BE2C (cell line): Measurements from ENCODE around the gene KIRREL3.

Experiments used
- DNase-seq: peaks from one replicate; pipeline ENCODE4 v3.0.0-alpha.2; 2020
- H3K27me3 ChIP-seq: fragments of 250-450 bp; sonication (Bioruptor Pico); 2 replicates; pipeline ENCODE4 v1.5.1; 2020; ENCODE audit warnings: mild to moderate bottlenecking
- H3K36me3 ChIP-seq: fragments of 250-450 bp; sonication (Bioruptor Pico); 2 replicates; pipeline ENCODE4 v1.5.1; 2020; ENCODE audit warnings: mild to moderate bottlenecking
- H3K4me1 ChIP-seq: fragments of 250-450 bp; sonication (Bioruptor Pico); 2 replicates; pipeline ENCODE4 v1.5.1; 2020
- H3K4me3 ChIP-seq: 2 replicates; pipeline ENCODE4 v1.5.1; 2011; ENCODE audit warnings: low read depth, low read length
- H3K9me3 ChIP-seq: fragments of 250-450 bp; sonication (Bioruptor Pico); 2 replicates; pipeline ENCODE4 v1.5.1; 2020
- CTCF ChIP-seq: IDR thresholded peaks from 2 replicates; pipeline ENCODE4 v1.5.1; 2012; ENCODE audit warnings: mild to moderate bottlenecking, low read depth, low read length

KIRREL3 gene

DNA sequence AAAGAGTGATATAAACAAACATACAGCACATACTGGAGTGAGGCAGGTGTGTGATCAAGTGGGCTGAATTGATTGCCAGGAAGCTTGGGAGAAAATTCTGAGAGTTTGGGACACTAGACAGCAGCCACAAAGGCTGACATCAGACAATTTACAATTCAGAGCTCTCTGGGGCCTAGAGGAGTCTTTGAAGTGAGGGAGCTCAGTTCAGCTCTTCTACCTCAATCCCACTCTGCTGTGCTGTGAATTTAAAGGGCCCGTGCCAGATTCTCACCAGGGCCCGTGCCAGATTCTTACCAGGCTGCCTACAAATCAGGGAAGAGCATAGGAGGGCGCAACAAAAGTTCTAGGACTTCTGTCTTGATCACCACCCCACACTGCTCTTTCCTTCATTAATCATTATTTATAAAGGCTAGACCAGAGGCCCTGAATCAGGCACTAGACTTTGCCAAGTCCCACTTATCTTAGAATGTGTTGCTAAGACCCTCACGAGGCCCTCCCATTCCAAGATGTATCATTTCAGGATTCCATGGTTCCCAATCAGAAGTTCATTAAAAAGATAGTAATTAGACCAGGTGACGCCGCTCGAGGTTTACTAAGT is 112.4 kb downstream of the KIRREL3 start:
- no peak for TF ChIP-seq CTCF
- Histone ChIP-seq H3K9me3 (no peaks in the 10 kb centered on the region), H3K36me3 (no peaks in the 10 kb centered on the region), H3K4me1 (no peaks in the 10 kb centered on the region), H3K27me3 (no peaks in the 10 kb centered on the region), H3K4me3 (no peak overlapping the region)
- DNase-seq = no peak

DNA sequence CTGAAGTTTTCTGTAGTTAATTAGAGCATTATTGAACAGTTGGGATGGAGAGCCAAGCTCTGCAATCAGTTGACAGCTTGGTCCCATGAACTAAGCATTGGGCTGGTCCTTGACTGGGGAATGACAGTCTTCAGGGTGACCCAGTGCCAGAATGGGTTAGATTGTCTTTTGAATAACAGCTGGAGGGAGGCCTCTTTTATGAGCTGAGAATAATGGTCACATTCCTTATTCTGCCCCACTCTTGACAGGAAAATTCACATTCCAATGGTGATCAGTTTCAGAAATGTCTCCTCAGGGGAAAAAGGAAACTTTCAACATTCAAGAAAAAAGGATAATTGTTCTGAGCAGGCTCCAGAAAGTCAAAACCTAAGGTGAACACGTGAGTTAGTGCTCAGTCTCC is 113.9 kb downstream of the KIRREL3 start:
- H3K9me3 ChIP-seq = no peaks in the 10 kb centered on the region
- DNase-seq = no peak
- no peak for TF ChIP-seq CTCF
- no peaks in the 10 kb centered on the region for H3K36me3 ChIP-seq
- H3K4me3 ChIP-seq = no peak overlapping the region
- H3K4me1 ChIP-seq = no peaks in the 10 kb centered on the region
- no peaks in the 10 kb centered on the region for H3K27me3 ChIP-seq

- Histone ChIP-seq H3K4me3 (no peak overlapping the region), H3K36me3 (no peaks in the 10 kb centered on the region), H3K4me1 (no peaks in the 10 kb centered on the region), H3K27me3 (no peaks in the 10 kb centered on the region), H3K9me3 (no peaks in the 10 kb centered on the region)
- TF ChIP-seq CTCF = no peak
- no peak for DNase-seq
Measured at GRCh38 chr11:126886085-126886484, 114.5 kb downstream of the KIRREL3 start.

DNA sequence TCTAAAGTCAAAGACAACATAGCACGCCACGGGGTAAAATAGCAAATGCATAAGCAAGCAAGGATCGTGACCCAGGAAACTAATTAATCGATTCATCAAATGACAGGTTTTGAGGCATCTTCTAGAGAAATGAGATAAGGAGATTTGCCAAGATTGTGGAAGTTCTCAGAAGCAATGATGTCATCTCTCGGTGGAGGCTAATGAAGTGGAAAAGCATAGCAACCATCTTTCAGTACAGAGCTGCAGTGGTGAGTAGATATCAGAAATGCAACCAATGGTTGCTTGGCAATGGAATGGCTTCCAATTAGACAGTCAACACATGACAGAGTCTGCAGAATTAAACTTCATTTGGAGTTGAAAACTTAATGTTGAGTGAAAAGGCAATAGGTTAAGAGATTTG is 116.0 kb downstream of the KIRREL3 start:
- Histone ChIP-seq H3K27me3 (peaks cover 4% of the 10 kb centered on the region; the same call in 1 of the 2 replicates), H3K36me3 (no peaks in the 10 kb centered on the region), H3K4me1 (no peaks in the 10 kb centered on the region), H3K4me3 (no peak overlapping the region), H3K9me3 (no peaks in the 10 kb centered on the region)
- no peak for DNase-seq
- TF ChIP-seq CTCF = no peak

GRCh38 chr11:126884192-126884591 is 116.4 kb downstream of the KIRREL3 start:
- no peak overlapping the region for H3K4me3 ChIP-seq
- peaks cover 8% of the 10 kb centered on the region; the same call in 1 of the 2 replicates for H3K27me3 ChIP-seq
- H3K36me3 ChIP-seq = no peaks in the 10 kb centered on the region
- no peak for TF ChIP-seq CTCF
- H3K4me1 ChIP-seq = no peaks in the 10 kb centered on the region
- no peaks in the 10 kb centered on the region for H3K9me3 ChIP-seq
- no peak for DNase-seq

GRCh38 chr11:126880872-126881271 is 119.7 kb downstream of the KIRREL3 start:
- H3K4me3 ChIP-seq = no peak overlapping the region
- H3K9me3 ChIP-seq = no peaks in the 10 kb centered on the region
- peaks cover 27% of the 10 kb centered on the region for H3K27me3 ChIP-seq
- no peaks in the 10 kb centered on the region for H3K36me3 ChIP-seq
- no peak for TF ChIP-seq CTCF
- no peak for DNase-seq
- no peaks in the 10 kb centered on the region for H3K4me1 ChIP-seq
